DOHH2 (cell line): ENCODE measurements around the gene PAX6.

Experiments
- CTCF ChIP-seq: fragments of 200-600 bp; sonication (generic); IDR thresholded peaks from one replicate; pipeline ENCODE4 v1.5.1; 2014; ENCODE audit warnings: antibody characterized with exemption, mild to moderate bottlenecking, low read depth, low read length; ENCODE audit not compliant: poor library complexity, severe bottlenecking
- EZH2phosphoT487 ChIP-seq: fragments of 200-600 bp; sonication (generic); IDR thresholded peaks from 2 replicates; pipeline ENCODE4 v1.6.1; 2017; ENCODE audit warnings: borderline replicate concordance, mild to moderate bottlenecking, antibody characterized with exemption, low read length, moderate library complexity, mixed read lengths

GRCh38 chr11:31767685-31768084 lies 43.4 kb downstream of the PAX6 start:
- no peak for TF ChIP-seq CTCF
- TF ChIP-seq EZH2phosphoT487 = no peak
